GM21526 (cell line): ENCODE results near the gene VPS13D.

Source experiments
- ATAC-seq: cut with Tn5 transposase; IDR thresholded peaks from one replicate; pipeline ENCODE4 v1.9.1; 2021; ENCODE audit warnings: moderate library complexity; ENCODE audit not compliant: unreplicated experiment, low FRiP score

VPS13D gene, protein sequence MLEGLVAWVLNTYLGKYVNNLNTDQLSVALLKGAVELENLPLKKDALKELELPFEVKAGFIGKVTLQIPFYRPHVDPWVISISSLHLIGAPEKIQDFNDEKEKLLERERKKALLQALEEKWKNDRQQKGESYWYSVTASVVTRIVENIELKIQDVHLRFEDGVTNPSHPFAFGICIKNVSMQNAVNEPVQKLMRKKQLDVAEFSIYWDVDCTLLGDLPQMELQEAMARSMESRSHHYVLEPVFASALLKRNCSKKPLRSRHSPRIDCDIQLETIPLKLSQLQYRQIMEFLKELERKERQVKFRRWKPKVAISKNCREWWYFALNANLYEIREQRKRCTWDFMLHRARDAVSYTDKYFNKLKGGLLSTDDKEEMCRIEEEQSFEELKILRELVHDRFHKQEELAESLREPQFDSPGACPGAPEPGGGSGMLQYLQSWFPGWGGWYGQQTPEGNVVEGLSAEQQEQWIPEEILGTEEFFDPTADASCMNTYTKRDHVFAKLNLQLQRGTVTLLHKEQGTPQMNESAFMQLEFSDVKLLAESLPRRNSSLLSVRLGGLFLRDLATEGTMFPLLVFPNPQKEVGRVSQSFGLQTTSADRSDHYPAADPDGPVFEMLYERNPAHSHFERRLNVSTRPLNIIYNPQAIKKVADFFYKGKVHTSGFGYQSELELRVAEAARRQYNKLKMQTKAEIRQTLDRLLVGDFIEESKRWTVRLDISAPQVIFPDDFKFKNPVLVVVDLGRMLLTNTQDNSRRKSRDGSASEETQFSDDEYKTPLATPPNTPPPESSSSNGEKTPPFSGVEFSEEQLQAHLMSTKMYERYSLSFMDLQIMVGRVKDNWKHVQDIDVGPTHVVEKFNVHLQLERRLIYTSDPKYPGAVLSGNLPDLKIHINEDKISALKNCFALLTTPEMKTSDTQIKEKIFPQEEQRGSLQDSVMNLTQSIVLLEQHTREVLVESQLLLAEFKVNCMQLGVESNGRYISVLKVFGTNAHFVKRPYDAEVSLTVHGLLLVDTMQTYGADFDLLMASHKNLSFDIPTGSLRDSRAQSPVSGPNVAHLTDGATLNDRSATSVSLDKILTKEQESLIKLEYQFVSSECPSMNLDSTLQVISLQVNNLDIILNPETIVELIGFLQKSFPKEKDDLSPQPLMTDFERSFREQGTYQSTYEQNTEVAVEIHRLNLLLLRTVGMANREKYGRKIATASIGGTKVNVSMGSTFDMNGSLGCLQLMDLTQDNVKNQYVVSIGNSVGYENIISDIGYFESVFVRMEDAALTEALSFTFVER (N-terminal part only)

DNA sequence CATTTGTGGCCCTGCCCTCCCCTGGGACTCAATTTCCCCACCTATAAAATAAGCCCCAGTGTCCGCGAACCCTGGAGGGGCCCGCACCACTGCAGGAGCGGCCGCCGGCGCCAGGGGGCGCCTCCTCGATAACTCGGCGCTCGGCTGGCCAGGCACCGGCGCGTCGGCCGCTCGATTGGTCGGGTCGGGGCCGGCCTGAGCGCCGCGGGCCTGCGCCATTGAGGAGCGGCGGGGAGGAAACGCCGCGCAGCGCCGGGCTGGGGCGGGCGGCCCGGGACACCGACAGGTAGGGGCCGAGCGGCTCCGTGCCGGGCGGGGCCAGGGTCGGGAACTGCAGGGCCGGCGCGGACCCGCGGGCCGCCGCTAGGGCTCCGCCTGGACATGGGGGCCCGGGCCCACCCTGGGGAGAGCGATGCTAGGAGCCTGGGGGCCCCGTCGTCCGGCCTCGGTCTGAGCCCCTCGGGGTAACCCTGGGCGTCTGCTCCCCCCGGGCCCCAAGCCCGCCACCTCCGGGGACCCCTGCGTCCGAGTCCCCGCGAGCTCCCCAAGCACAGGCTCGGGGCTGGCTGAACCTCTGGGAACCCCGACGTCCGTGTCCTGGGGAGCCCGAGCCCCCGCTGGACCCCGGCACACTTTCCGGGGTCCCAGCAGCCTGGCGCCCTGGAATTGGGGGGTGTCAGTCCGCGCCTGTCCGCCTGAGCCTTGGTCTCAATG lies at the start of gene VPS13D:
Gene VPS13D, plus strand, starts transcription at position 196 of the 714 bp plus-strand sequence. CDS start 4,237 bp downstream, outside the sequence.
- peak; percentile 74 for ATAC-seq

DNA sequence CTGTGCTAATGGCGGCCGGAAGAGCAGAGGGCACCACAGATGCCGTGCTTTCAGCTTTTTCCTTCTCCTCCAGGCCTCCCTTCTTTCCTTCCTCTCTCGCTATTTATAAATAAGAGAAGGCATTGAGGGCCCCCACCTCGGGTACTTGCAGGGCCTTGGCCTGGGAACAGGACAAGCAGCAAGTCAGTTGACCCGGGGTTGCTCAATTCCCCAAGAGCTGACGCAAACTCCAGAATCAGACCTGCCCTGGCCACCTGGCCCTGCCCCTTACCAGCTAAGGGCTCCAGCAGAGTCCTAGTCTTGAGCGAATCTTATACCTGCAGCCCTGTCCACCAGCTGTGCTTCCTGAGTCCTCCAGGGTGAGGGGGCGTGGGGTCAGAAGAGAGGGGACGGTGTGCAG lies 49.5 kb upstream of the VPS13D start:
- ATAC-seq = no peak

DNA sequence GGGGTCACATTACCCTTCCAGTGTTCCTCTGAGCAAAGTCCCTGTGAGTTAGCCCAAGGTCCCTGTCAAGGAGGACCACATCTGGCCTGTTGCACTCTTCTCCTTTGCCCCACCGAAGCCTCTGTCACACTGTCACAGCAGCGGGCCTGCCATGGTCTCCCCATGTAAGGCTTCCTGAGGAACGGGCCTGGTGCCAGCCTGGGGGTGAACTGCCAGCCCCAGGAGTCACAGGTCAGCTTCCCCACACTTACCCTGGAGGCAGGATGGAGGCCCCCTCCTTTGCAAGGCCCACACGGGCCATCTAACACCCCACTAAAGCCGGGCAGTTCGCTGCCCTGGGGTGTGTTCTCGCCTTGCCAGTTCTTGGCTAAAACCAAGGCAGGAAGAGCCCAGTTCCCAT lies 48.9 kb upstream of the VPS13D start:
- ATAC-seq = no peak

DNA sequence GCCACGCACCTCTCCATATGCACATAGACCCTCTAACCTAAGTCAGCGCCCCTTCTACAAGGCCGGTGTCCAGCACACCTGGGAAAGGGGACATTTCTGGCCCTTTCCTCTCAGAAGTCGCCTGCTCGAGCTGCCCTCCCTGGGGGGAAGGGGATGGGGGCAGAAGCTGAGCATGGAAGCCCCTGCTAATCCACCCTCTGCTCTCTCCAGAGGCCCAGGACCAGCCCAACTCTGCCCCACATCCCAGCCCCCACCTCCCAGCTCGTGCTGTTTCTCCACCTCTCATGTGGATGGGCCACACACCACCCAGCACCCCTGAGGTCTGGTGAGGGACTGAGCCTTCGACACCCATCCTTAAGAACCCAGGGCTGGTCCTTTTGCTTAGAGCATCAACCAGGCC lies 48.3 kb upstream of the VPS13D start:
- ATAC-seq = no peak

DNA sequence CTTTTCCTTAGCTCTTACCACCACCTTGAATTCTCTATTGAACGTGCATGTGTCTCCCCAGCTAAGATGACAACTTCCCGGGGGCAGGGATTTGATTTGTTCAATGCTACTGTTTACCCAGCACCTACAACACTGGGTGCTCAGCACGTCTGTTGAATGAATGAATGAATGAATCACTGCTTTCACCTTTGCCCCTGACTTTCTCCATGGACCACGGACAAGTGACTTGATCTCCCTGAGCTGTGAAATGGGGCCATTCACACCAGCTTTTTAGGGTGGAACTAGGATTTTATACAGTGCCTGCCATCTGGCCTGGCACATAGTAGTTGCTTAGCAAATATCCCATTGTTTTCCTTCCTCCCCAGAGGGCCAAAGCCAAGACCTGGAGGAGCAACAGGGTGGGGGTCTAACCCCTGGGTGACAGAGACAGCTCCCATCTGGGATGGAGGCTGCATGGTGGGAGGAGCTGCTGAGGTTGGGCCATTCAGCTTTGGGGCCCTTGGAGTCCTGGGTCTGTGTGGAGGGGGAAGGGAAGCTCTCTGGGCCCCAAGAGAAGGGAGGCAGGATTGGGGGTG lies 47.3 kb upstream of the VPS13D start:
- ATAC-seq = no peak

DNA sequence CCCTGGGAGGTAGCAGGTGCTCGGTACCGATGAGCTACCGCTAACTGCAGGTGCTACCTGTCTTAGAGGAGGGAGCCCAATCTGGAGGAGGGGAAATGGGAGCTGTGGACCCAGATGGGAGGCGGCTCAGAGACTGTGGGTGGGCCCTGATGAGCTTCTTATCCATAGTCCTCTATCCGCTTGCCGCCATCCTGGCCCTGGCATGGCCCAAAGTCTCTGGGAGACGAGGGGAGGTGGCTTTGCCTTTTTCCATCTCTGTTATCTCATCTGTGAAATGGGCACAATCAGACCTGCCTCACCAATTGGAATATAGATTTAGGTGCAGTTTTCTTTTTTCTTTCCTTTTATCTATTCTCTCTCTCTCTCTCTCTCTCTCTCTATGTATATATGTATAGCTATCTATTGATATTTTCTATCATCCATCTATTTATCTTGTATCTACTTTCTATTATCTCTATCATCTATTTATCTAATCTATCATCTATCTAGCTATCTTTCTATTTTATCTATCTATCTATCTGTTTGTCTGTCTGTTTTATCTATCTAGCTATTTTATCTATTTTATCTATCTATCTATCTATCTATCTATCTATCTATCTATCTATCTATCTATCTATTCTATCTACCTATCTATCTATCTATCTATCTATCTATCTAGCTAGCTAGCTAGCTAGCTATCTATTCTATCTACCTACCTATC lies 46.6 kb upstream of the VPS13D start:
- no peak for ATAC-seq

DNA sequence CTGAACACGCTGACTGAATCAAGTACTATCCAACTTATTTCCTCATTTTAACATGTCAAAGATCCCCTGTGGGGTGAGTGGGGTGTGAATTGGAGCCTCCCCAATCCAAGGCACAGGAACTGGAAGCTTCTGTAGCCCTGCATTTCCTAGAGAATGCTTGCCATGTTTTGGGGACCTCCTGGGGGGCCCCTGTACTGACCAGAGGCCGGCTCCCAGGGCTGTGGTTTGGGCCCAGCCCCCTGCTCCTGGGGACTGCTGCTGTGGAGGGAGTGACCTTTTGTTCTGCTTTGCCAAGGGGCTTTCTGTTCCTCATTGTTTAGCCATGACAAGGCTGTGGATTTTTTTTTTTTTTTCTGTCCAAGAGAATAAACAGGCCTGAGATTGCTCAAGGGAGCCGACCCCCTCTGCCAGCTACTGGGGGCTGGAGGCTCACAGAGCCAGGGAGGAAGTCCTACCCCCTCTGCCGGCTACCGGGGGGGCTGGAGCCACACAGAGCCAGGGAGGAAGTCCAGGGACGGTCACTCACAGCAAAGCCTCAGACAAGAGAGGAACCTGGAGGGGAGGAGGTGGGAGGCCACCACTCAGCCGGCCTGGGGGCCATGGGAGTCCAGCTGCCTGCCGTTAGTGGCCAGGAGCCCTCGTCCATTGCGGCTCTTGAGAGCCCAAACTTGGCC lies 45.7 kb upstream of the VPS13D start:
- no peak for ATAC-seq

DNA sequence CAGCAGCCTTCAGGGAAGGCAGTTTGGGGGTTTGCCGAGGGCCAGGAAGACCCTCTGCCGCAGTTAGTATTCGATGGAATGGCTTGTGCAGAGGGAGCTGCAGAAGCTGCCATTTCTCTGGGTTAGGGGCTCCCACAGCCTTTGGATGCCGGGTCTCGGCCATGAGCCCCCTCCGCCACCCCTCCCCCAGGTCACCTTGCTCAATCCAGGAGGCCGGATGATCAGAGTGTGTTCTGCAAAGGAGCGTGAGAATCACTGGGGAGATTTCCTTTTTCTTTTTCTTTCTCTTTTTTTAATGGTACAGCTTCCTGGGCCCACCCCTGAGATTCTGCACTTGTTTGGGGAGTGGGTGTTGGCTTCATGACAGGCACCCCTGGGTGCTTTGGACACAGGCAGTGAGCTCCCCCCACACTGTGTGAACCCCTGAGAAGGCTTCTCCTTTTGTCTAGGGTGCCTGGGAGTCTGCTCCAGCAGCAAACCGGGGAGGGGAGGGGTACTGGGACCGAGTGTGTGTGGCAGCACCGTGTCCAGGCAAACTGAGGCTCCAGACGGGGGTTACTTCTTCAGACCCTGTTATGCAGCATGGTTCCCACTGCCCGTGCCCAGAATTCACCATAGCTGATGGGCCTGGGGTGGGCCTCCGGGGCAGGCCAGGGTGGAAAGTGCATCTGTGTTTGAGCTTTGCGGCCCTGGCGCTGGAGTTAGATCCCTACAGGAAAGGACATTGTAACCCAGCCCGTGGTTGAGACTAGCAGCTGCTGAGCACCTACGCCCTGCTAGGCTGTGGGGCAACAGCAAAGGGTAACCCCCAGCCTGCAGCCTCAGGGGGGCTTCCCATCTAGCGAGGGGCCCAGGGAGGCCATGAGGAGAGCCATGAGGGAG lies 44.6 kb upstream of the VPS13D start:
- no peak for ATAC-seq

DNA sequence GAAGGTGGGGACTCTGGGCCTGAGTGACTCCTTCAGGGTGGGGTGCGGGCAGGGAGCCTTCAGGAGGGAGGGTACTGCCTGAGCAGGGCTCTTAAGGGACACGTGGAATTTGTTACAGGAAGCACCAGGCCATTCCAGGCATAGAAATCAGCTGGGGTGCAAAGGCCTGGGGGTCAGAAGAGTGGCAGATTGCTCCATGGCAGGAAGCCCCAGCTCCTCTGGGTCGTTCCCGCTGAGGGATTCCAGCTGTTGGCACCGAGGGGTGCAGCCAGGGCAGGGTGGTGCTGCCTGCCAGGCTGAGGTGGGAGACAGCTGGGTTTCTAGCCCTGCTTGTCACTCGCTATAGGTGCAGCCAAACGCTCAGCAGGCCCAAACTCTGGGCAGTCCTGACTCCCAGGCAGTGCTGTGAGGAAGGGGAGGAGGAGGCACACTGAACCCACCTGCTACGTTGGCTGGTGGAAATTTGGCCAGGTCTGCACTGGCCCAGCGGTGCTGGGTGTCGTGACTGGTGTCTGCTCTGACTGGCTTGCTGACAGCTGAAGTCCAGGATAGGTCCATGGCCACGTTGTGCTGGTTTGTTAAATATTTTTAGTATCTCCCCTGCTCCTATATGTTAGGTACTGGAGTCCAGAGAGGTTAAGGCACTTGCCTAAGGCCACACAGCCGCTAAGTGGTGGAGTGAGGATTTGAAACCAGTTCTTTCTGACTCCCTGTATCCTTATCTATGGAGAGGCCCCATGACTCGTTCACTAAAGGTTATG lies 43.7 kb upstream of the VPS13D start:
- ATAC-seq = no peak

DNA sequence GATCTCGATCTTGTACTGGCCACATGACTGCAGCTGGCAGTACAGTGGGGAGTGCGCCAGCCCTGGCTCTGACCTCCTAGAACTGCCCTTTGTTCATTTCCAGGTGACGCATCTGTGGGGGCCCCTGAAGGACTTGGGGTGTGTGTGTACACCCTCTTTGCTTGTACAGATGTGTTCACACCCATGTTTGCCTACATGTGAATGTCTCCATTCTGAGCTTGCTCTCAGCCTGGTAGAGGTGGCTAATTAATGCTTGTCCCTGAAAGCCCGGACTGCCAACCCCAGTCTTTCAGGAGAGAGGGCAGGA lies 43.2 kb upstream of the VPS13D start:
- no peak for ATAC-seq

DNA sequence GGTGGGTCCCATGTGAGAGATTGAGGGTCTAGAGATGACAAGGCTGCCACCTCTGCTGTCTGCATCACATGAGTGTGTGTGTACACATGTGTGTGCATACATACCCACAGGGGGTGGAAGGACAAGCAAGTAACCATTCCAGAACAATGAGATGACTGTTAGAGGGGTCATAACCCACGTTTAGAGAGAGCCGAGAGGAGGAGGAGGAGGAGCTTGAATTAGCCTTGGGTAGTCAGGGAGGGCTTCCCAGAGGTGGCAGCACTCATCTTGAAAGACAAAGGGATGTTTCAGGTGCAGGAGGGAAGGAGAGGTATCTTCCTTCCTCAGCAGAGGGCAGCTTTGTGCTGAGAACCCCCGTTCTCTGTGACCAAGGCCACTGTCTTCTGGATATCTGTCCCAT lies 41.7 kb upstream of the VPS13D start:
- no peak for ATAC-seq

DNA sequence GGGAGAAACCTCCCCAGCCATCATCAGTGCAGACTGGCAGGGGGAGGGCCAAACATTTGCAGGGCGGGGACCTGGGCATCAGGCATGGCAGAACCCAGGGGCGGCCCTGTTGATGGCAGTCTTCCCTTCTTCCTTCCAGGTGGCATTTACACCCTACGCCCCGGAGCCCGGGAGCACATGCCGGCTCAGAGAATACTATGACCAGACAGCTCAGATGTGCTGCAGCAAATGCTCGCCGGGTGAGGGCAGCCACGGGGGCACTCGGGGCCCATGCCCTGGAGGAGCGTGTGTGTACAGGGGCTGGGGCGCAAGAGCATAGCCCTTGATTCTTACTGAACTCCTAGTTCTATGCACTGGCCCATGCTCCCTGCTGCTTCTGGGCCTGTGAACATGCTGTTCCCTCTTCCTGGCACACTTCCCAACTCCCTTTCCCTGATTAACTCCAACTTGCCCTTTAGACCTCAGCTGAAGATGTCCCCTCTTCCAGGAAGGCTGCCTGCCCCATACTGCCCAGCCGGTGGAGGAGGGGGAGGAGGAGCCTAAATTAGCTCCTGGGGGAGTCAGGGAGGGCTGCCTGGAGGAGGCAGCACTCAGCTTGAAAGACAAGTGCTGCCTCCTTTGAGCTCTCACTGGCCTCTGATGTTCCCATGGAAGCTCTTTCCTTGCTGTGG lies 41.0 kb upstream of the VPS13D start:
- ATAC-seq = no peak

DNA sequence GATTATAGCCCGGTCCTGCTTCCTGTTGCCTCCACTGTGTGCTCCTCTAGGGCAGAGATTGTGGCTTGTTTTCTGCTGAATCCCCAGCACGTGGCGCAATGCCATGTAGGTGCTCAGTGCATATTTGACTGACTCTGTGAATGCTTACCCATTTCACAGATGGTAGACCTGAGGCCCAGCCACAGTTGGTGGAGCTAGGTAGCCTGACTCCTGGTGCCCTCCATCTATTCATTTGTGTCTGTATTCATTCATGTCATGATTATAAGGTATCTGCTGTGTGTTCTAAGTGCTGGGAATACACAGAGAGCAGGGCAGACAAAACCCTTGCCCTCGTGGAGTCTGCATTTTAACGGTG lies 40.5 kb upstream of the VPS13D start:
- ATAC-seq = no peak

DNA sequence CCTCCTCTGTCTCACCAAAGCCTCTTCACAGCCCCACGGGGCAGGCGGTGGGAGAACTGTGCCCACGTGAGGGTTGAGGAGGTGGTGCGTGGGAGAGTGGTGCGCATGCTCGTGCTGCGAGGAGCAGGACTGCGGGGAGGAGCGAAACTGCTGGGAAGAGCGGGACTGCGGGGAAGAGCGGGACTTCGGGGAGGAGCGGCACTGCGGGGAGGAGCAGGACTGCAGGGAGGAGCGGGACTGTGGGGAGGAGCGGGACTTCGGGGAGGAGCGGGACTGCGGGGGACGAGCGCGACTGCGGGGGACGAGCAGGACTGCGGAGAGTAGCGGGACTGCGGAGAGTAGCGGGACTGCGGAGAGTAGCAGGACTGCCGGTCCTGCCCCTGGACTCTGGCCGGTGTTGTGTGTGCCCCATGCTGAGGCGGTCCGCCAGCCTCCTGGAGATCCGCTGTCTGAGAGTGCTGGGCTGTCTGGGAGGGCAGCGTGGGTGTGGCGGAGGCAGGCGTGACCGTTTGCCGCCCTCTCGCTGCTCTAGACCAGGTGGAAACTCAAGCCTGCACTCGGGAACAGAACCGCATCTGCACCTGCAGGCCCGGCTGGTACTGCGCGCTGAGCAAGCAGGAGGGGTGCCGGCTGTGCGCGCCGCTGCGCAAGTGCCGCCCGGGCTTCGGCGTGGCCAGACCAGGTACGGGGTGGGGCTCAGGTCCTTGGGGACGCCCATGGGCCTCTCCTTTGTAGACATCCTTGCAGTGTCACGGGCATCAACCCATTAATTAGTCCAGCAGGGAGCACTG lies 38.4 kb upstream of the VPS13D start:
- no peak for ATAC-seq

DNA sequence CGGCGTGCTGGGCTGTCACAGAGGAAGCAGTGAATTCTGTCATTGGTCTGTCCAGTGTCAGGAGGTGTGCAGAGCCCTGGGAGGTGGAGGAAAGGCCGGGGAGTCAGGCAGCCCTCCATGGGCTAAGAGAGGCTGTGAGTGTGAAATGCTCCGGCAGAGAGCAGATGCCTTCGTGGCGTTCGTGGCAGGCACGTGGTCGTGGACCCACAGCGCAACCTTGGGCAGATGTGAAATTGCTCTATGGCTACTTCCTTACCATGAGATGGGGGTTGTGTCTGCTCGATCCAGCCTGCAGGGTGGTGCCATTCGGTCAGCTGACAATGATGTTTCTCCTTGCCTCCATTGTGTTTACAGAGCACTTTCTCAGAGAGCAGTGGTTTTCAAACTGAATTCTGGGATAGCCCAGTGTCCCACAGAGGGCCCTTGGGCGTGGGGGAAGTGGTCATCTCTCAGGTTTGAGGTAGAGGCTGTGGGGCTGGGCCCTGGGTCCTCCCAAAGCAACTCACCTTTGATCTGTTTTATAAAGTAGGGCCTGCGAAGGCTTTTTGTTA lies 35.1 kb upstream of the VPS13D start:
- no peak for ATAC-seq

DNA sequence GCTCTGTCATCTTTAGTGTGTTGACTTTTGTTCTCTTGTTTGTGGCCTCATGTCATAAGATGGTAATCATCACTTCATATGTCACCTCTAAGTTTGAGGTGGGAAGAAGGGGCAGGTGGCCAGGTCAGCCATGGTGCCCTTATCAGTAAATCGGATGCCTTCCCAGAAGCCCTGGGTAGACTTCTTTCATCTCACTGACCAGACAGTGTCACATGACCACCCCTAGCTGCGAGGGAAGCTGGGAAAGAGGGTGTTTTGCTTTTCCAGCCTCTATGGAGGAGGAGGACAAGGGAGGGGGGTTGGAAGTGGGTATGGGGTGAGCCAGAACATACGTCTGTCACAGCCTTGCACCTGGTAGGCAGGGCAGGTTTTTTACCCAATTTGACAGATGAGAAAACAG lies 34.4 kb upstream of the VPS13D start:
- no peak for ATAC-seq
